Activated naive CD4-positive, alpha-beta T cell treated with anti-CD3 and anti-CD28 coated beads for 36 hours (primary cell): ENCODE data around the gene ELAPOR1. TPM values are rescaled to one million over a fixed set of nuclear protein-coding genes. Genes with fewer than 3 reads are reported as not detected.
A peak's percentile ranks its signal among the peaks of the same experiment; 100 is the strongest.
"Not testable (repeated sequence)": the region's sequence is repeated elsewhere in the genome, so short reads cannot be mapped to it uniquely, and the experiment has no call there.

Source experiments
- CTCF ChIA-PET: fragments of 350-600 bp; sonication (Branson Sonifier 250); formaldehyde crosslinking; loops from one replicate; lab custom pipeline; 2021; ENCODE audit warnings: antibody characterized with exemption; lab: Charles Lee
- DNase-seq: peaks from one replicate; pipeline ENCODE4 v3.0.0-alpha.2; 2020
- H3K27ac Mint-ChIP-seq: one replicate; pipeline ENCODE4 v1.8.0; 2021; ENCODE audit warnings: mild to moderate bottlenecking, mixed read lengths
- H3K27me3 Mint-ChIP-seq: one replicate; pipeline ENCODE4 v1.8.0; 2021; ENCODE audit warnings: low read depth, mixed read lengths
- H3K36me3 Mint-ChIP-seq: one replicate; pipeline ENCODE4 v1.8.0; 2021; ENCODE audit warnings: low read depth, mixed read lengths
- H3K4me1 Mint-ChIP-seq: one replicate; pipeline ENCODE4 v1.8.0; 2021; ENCODE audit warnings: low read depth, mixed read lengths
- H3K4me3 Mint-ChIP-seq: one replicate; pipeline ENCODE4 v1.8.0; 2021; ENCODE audit warnings: mild to moderate bottlenecking, moderate library complexity, mixed read lengths
- H3K9me3 Mint-ChIP-seq: one replicate; pipeline ENCODE4 v1.8.0; 2021; ENCODE audit warnings: mixed read lengths
- intact Hi-C: fragments of 100-400 bp; cut with micrococcal nuclease; formaldehyde crosslinking; loops from one replicate; pipeline ENCODE4 v1.15.1; 2023
- total RNA-seq, 2 experiments: library from RNA; stranded (reverse); gene quantifications; one replicate each; pipeline ENCODE4 v1.2.3, GENCODE V29; 2021

The ELAPOR1 gene
- total RNA-seq, 2 experiments from 2014 or later, result 4.4 to 5.4 TPM

DNA sequence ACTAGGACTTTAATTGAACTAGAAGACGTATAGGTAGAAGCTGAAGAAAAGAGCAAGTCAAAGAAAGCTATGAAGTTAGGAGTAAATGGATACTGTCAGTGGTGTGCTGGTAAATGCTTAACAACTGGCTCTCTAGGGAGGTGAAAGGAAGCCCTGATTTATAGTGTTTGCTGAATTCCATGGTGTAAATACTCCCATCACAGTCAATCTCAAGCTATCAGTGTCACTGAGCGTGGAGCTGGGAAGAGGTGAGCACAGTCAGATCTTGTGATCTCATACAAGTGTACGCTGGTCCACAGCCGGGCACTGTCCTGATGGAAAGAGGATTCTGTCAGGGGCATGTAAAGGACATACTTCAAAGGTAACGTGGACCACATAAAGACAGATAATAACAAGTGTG is 28.3 kb downstream of the ELAPOR1 start:
- CTCF ChIA-PET, result interaction anchor here (0.8 to 0.9 kb wide), 2 partner anchors 12 to 31 kb away, joined by 3 to 6 read pairs; no protein-coding TSS in a partner anchor
- H3K27ac Mint-ChIP-seq, result no peak overlapping the region
- intact Hi-C loops, result no loop called here

DNA sequence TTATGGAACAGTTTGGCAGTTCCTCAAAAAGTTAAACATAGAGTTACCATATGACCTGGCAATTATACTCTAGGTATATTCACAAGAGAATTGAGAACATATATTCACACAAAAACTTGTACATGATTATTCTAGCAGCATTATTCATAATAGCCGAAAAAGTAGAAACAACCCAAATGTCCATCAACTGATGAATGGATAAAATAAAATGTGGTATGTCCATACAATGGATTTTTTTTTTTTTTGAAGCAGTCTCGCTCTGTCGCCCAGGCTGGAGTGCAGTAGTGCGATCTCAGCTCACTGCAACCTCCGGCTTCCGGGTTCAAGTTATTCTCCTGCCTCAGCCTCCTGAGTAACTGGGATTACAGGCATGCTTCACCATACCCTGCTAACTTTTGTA is 28.8 kb downstream of the ELAPOR1 start:
- CTCF ChIA-PET, H3K4me3 Mint-ChIP-seq, H3K9me3 Mint-ChIP-seq, intact Hi-C loops, H3K27me3 Mint-ChIP-seq, DNase-seq, H3K4me1 Mint-ChIP-seq, H3K36me3 Mint-ChIP-seq, H3K27ac Mint-ChIP-seq: not testable (repeated sequence)

More for the DNA sequence above, 28.3 kb downstream of the ELAPOR1 start:
- H3K9me3 Mint-ChIP-seq, result no peaks in the 10 kb centered on the region
- H3K4me3 Mint-ChIP-seq, result no peak overlapping the region
- no peak for DNase-seq
- no peaks in the 10 kb centered on the region for H3K36me3 Mint-ChIP-seq
- no peaks in the 10 kb centered on the region for H3K27me3 Mint-ChIP-seq
- no peaks in the 10 kb centered on the region for H3K4me1 Mint-ChIP-seq

DNA sequence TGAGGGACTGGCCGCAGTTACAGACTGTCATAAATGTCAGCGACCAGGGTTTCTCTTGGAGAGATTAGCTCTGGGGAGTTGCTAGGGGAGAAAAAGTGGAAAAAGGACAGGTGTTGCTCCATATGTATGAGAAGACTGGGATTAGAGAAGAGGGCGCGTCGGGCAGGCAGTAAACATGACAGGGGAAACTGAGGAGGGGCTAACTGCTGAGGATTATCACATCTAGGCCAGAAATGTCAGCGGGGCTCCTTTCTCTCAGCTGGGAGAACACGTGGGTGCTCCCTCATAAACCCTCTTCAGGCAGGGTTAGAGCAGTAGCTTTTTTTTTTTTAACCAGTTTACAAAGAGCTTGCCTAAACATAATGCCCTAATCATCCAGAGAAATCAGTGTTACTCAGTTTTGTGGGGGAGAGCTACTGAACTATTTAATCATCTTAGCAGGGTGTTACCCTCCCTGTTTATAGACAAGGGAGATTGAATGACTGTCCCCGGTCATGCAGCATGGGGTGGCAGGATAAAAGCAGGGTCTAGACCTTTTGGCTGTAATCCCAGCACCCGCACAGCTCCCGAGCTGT is 35.2 kb downstream of the ELAPOR1 start:
- Mint-ChIP-seq H3K4me1 (no peaks in the 10 kb centered on the region), H3K4me3 (no peak overlapping the region), H3K27me3 (no peaks in the 10 kb centered on the region), H3K36me3 (no peaks in the 10 kb centered on the region), H3K9me3 (no peaks in the 10 kb centered on the region), H3K27ac (no peak overlapping the region)
- CTCF ChIA-PET, result no interaction called here
- DNase-seq, result no peak
- intact Hi-C loops, result no loop called here

DNA sequence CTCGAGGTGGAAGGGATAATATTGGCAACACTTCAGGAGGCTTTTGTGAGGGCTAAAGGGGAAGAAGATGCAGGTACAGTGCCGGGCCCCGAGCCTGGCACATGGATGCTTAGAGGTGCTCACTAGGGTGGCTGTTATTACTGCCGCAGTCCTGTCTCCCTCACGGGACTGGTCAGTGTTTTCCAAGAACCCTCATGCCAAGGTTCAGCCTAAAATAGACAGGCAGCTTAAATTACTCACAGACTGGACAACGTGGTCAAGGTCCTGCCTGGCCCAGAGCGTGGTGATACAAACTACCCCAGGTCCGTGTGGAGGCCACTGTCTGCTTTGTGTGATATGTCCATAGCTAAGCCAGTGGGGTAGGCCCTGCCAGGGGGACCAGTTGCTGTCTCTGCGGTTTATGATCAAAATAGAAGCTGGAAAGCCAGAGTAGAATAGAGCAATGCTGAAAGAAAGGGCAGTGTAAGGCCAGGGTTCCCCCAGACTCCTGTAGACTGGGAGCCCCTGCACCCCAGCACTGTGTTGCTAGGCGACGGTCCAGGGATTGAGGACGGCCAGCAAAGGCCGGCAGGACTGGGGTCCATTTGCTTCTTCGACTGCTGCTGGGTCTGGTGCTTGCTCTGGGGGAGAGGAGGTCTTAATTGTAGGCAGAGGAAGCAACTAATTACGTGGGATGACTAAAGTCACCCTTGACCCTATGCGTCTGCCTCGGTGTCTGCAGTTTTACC is 36.1 kb downstream of the ELAPOR1 start:
- no peak overlapping the region for H3K27ac Mint-ChIP-seq
- H3K36me3 Mint-ChIP-seq, result no peaks in the 10 kb centered on the region
- H3K27me3 Mint-ChIP-seq, result no peaks in the 10 kb centered on the region
- H3K4me3 Mint-ChIP-seq, result no peak overlapping the region
- CTCF ChIA-PET, result no interaction called here
- no peak for DNase-seq
- intact Hi-C loops, result no loop called here
- no peaks in the 10 kb centered on the region for H3K9me3 Mint-ChIP-seq
- H3K4me1 Mint-ChIP-seq, result no peaks in the 10 kb centered on the region

DNA sequence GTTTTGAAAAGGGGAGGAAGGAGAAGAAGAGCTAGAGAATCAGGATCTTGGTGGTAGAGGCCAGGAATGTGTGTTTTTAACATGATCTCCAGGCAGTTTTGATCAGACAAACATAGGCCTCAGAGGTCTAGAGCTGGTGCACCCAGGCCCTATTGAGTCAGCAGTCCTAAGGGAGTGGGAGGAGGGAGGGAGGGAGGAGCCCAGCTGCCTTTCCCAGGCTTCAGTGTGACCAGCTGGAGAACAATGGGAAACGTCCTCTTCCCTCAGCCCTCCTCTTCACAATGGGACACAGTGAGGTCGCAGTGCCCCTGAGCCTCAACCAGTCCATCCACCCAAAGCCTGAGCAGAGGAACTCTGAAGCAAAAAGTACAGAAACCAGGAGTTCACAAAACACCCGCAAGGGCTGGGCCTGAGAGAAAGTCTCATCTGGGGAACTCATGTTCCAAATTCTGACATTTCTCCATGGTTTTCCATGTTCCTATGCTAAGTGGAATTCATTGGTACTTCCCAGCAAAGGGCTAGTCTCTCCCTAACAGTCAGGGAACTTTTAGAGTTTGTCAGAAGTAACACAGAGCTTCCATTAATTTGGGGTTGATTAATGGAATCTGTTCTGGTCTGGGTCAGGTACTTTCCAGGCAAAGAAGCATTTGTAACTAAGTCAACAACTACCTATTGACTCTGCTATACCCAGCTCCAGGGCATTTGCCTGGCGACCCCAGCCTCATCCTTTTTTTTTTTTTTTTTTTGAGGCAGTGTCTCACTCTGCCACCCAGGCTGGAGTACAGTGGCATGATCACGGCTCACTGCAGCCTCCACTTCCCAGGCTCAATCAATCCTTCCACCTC is 37.5 kb downstream of the ELAPOR1 start:
- Mint-ChIP-seq H3K4me1 (no peaks in the 10 kb centered on the region), H3K27ac (no peak overlapping the region), H3K27me3 (no peaks in the 10 kb centered on the region), H3K9me3 (no peaks in the 10 kb centered on the region), H3K36me3 (no peaks in the 10 kb centered on the region), H3K4me3 (no peak overlapping the region)
- no peak for DNase-seq
- intact Hi-C loops, result no loop called here
- CTCF ChIA-PET, result no interaction called here

DNA sequence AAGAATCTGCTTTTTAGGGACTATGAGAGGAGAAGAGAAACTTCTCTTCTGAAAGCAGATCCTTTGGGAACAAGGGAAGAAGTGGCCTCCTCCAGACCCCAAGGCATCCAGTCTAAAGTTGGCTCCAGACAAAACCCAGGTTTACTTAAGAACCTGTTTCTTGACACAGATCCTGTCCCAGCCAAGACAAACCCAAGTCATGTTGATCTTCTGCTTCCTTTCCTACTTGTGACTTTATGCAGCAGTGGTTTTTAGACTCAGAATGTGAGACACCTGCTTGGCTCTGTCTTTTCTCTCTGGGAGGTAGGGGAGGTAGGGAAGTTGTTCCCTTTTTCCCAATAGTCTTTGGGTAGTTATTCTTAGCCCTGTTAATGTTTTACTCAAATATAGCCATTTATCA is 38.3 kb downstream of the ELAPOR1 start:
- CTCF ChIA-PET, result no interaction called here
- no peaks in the 10 kb centered on the region for H3K27me3 Mint-ChIP-seq
- H3K4me3 Mint-ChIP-seq, result no peak overlapping the region
- no peaks in the 10 kb centered on the region for H3K36me3 Mint-ChIP-seq
- H3K4me1 Mint-ChIP-seq, result no peaks in the 10 kb centered on the region
- no peaks in the 10 kb centered on the region for H3K9me3 Mint-ChIP-seq
- no peak overlapping the region for H3K27ac Mint-ChIP-seq
- intact Hi-C loops, result no loop called here
- DNase-seq, result no peak

DNA sequence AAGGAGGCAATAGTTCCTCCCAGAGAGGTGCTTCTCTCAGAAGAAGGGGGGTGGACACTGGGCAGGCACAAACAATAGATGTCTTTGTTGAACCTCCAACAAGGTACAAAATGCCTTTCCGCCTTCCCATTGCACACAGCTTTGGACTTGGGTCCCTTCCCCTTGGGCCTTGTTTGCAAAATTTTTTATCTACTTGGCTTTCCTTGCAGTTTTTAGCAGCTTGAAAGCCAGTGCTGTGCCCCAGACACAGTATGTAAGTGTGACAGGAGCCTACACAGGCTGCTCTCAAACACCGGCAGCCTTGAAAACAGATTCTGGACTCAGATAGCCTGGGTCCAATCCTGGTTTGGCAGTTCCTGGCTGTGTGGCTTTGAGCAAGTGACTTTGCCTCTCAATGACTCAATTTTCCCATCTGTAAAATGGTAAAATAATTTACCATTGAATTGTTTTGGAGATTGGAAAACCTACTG is 43.0 kb downstream of the ELAPOR1 start:
- no peaks in the 10 kb centered on the region for H3K36me3 Mint-ChIP-seq
- no peaks in the 10 kb centered on the region for H3K27me3 Mint-ChIP-seq
- no peaks in the 10 kb centered on the region for H3K9me3 Mint-ChIP-seq
- no peak overlapping the region for H3K27ac Mint-ChIP-seq
- peaks cover 6% of the 10 kb centered on the region for H3K4me1 Mint-ChIP-seq
- CTCF ChIA-PET, result interaction anchor here (0.5 kb wide), 1 partner anchor 75 kb away, joined by 4 read pairs; no protein-coding TSS in a partner anchor
- DNase-seq, result no peak
- no peak overlapping the region for H3K4me3 Mint-ChIP-seq
- intact Hi-C loops, result no loop called here

DNA sequence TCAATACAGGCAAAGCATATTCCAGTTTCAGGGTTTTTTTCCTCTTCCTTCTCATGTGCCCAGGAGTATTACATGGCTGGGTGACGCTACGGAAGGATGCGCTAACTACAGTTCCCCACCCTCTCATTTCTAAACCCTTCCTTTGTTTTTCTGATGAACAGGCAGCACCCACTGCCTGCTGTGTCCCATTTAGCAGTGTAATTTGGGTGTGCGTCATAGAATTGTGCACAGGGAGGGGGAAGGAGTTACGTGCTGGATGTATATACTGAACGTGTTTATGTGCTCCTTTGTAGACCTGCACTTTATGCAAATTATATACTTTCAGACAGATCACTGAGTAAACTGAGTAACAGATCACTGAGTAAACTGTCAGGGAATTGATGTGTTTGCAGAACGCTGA is 44.5 kb downstream of the ELAPOR1 start:
- Mint-ChIP-seq H3K36me3 (no peaks in the 10 kb centered on the region), H3K27ac (no peak overlapping the region), H3K4me3 (no peak overlapping the region), H3K4me1 (peaks cover 17% of the 10 kb centered on the region), H3K9me3 (no peaks in the 10 kb centered on the region), H3K27me3 (no peaks in the 10 kb centered on the region)
- CTCF ChIA-PET, result no interaction called here
- intact Hi-C loops, result no loop called here
- no peak for DNase-seq

DNA sequence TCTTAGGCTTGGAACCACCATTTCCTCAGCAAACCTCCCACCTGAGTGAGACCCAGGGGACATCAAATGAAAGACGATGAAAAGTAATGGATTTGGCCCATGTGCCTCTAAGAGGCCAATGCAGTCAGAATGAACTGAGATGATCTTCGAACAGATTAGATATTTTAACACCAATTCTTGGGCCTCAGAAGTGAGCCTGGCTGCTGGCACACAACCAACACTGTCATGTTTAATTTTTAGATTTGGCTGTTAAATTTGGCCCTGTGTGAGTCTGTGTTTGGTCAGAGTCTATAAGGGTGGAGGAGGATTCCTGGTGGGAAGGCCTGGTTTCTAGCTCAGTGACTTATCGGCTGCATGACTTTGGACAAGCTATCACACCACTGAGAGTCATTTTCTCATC is 45.4 kb downstream of the ELAPOR1 start:
- CTCF ChIA-PET, result no interaction called here
- no peak for DNase-seq
- intact Hi-C loops, result no loop called here
- no peak overlapping the region for H3K27ac Mint-ChIP-seq
- H3K36me3 Mint-ChIP-seq, result no peaks in the 10 kb centered on the region
- H3K4me1 Mint-ChIP-seq, result peaks cover 17% of the 10 kb centered on the region
- no peaks in the 10 kb centered on the region for H3K27me3 Mint-ChIP-seq
- no peak overlapping the region for H3K4me3 Mint-ChIP-seq
- no peaks in the 10 kb centered on the region for H3K9me3 Mint-ChIP-seq

DNA sequence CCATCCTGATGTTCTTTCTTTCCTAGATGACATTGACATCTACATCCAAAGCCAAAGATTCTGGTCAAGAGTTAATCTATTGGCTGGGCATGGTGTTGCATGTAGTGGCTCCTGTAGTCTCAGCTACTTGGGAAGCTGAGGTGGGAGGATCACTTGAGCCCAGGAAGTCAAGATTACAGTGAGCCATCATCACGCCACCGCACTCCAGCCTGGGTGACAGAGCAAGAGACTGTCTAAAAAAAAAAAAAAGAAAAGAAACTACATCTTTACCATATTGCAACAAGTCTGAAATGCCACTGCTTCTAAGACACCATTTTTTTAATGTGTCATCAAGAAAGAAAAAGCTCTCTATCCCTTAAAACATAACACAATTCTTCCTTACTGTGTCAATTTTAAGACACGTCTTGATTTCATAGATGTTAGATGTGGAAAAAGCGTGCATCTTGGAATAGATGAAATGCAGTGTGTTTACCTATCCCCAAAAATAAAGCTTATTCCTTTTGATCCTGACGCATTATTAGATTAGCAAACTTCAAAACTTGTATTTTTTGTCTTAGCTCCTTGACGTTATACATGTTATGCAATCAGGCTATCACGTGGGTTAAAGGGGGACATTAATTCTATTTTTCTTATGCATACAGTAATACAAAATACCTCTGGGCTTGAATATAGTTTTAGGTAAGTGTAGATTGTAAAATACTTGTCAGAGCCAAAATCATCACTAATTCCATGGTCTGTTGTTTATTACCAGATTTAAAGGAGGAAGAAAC is 46.3 kb downstream of the ELAPOR1 start:
- no peak for DNase-seq
- H3K4me1 Mint-ChIP-seq, result peaks cover 17% of the 10 kb centered on the region
- no peak overlapping the region for H3K4me3 Mint-ChIP-seq
- H3K36me3 Mint-ChIP-seq, result no peaks in the 10 kb centered on the region
- H3K9me3 Mint-ChIP-seq, result no peaks in the 10 kb centered on the region
- no peaks in the 10 kb centered on the region for H3K27me3 Mint-ChIP-seq
- H3K27ac Mint-ChIP-seq, result no peak overlapping the region
- intact Hi-C loops, result no loop called here
- CTCF ChIA-PET, result interaction anchor here (0.6 kb wide), 1 partner anchor 1305 kb away, joined by 3 read pairs; no protein-coding TSS in a partner anchor

DNA sequence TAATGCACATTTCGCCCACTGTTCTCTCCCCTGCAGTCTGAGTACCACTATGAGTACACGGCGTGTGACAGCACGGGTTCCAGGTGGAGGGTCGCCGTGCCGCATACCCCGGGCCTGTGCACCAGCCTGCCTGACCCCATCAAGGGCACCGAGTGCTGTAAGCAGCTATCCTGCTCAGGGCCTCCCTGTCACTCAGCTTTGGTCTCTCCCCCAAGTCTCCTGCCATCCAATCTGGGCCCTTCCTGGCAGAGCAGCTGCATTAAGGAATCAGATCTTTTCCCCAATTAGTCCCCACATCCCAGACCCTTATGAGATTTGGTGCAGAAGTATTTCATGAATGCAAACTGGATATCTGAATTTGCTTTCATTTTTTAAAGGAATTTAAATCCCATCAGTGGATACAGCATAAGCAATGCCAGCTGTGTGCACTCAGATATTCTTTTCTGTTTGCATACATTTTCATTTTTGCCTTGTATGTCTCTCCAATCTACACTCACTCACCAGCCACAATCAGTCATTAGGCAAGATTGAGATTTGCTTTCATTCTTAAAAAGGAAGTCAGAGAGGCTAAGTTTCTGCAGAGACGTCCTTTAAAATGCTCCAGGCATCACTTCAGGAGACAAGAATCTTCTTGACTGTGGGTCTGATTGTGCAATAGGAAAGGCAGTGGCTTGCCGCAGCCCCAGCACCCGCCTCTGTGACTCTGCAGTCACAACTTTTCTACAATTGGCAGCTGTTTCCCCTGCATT is 48.1 kb downstream of the ELAPOR1 start:
- Mint-ChIP-seq H3K27me3 (no peaks in the 10 kb centered on the region), H3K9me3 (no peaks in the 10 kb centered on the region), H3K36me3 (no peaks in the 10 kb centered on the region), H3K4me3 (no peak overlapping the region), H3K4me1 (peaks cover 17% of the 10 kb centered on the region), H3K27ac (no peak overlapping the region)
- CTCF ChIA-PET, result no interaction called here
- DNase-seq, result peak; percentile 42
- intact Hi-C loops, result loop anchor here (1.0 kb wide), 1 partner anchor 48 kb away; the partner anchor contains the start of gene ELAPOR1
